RWPE2 (cell line): ENCODE results near the gene DOC2A.

Experiments used
- ATAC-seq: fragments of 200-7000 bp; cut with Tn5 transposase; 3 replicates; pipeline ENCODE4 v1.9.1; 2021; ENCODE audit warnings: low read depth
- DNase-seq: peaks from one replicate; pipeline ENCODE4 v3.0.0-alpha.2; 2020; ENCODE audit warnings: low spot score
- H3K27ac ChIP-seq: fragments of 450-650 bp; 2 replicates; pipeline ENCODE4 v1.5.1; 2017; ENCODE audit warnings: mild to moderate bottlenecking; ENCODE audit not compliant: poor library complexity, severe bottlenecking
- H3K27me3 ChIP-seq: fragments of 250-450 bp; sonication (Bioruptor Pico); 2 replicates; pipeline ENCODE4 v1.5.1; 2021; ENCODE audit warnings: mild to moderate bottlenecking, moderate library complexity; ENCODE audit not compliant: insufficient read depth, poor library complexity, severe bottlenecking
- H3K36me3 ChIP-seq: fragments of 250-450 bp; sonication (Bioruptor Pico); 2 replicates; pipeline ENCODE4 v1.5.1; 2020; ENCODE audit warnings: low read depth, mild to moderate bottlenecking, moderate library complexity
- H3K4me1 ChIP-seq: fragments of 250-450 bp; sonication (Bioruptor Pico); 2 replicates; pipeline ENCODE4 v1.5.1; 2021; ENCODE audit warnings: mild to moderate bottlenecking, moderate library complexity; ENCODE audit not compliant: insufficient read depth, poor library complexity, severe bottlenecking
- H3K4me3 ChIP-seq: fragments of 250-450 bp; sonication (Bioruptor Pico); 2 replicates; pipeline ENCODE4 v1.5.1; 2021; ENCODE audit warnings: mild to moderate bottlenecking, moderate library complexity; ENCODE audit not compliant: severe bottlenecking
- H3K9me3 ChIP-seq: fragments of 250-450 bp; sonication (Bioruptor Pico); 2 replicates; pipeline ENCODE4 v1.5.1; 2021; ENCODE audit warnings: mild to moderate bottlenecking, moderate library complexity; ENCODE audit not compliant: severe bottlenecking
- TF ChIP-seq, protein P1 (sequence below): fragments of 450-650 bp; IDR thresholded peaks from one replicate; pipeline ENCODE4 v1.5.1; 2017; ENCODE audit warnings: mild to moderate bottlenecking, moderate library complexity; ENCODE audit not compliant: poor library complexity, severe bottlenecking

Gene DOC2A

GRCh38 chr16:29984137-29984763 is 26.6 kb downstream of the DOC2A start:
- DNase-seq: peak; percentile 26

DNA sequence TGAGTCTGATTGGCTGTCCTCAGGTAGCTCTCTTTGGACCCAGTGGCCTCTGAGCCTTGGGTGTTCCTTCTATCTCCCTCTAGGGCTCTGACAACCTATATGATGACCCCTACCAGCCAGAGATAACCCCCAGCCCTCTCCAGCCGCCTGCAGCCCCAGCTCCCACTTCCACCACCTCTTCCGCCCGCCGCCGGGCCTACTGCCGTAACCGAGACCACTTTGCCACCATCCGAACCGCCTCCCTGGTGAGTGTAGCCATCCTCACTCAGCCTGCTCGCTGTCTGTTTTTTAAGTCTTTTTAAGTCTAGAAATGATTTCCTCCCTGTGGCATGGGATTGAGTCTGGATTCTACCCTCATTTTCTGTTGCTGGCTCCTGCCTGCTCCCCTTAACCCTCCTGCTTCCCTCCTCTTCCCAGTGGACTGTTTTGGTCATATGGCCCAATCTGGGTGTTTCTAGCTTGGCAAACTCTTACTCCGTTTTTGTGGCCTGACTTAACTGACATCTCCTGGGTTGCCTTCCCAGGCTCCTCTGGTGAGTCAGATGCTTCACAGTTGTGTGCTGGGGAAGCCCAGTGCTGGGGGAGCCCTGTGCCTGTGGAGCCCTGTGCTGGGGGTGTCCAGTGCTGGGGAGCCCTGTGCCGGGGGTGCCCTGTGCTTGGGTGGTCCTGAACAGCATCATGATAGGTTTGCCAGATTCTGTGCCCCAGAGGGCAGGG is 27.2 kb downstream of the DOC2A start:
- peak; percentile 35 for DNase-seq
- TF ChIP-seq, protein P1, sequence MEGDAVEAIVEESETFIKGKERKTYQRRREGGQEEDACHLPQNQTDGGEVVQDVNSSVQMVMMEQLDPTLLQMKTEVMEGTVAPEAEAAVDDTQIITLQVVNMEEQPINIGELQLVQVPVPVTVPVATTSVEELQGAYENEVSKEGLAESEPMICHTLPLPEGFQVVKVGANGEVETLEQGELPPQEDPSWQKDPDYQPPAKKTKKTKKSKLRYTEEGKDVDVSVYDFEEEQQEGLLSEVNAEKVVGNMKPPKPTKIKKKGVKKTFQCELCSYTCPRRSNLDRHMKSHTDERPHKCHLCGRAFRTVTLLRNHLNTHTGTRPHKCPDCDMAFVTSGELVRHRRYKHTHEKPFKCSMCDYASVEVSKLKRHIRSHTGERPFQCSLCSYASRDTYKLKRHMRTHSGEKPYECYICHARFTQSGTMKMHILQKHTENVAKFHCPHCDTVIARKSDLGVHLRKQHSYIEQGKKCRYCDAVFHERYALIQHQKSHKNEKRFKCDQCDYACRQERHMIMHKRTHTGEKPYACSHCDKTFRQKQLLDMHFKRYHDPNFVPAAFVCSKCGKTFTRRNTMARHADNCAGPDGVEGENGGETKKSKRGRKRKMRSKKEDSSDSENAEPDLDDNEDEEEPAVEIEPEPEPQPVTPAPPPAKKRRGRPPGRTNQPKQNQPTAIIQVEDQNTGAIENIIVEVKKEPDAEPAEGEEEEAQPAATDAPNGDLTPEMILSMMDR: no peak
- Histone ChIP-seq H3K4me3 (no peak overlapping the region), H3K9me3 (no peaks in the 10 kb centered on the region), H3K27me3 (no peaks in the 10 kb centered on the region), H3K4me1 (no peaks in the 10 kb centered on the region), H3K36me3 (peaks cover 93% of the 10 kb centered on the region), H3K27ac (no peak overlapping the region)
- no peak for ATAC-seq

More at GRCh38 chr16:29984137-29984763, 26.6 kb downstream of the DOC2A start:
- Histone ChIP-seq H3K4me1 (no peaks in the 10 kb centered on the region), H3K27ac (no peak overlapping the region), H3K9me3 (no peaks in the 10 kb centered on the region), H3K27me3 (no peaks in the 10 kb centered on the region), H3K4me3 (no peak overlapping the region), H3K36me3 (peaks cover 93% of the 10 kb centered on the region)
- TF ChIP-seq, protein P1: no peak
- ATAC-seq: no peak

DNA sequence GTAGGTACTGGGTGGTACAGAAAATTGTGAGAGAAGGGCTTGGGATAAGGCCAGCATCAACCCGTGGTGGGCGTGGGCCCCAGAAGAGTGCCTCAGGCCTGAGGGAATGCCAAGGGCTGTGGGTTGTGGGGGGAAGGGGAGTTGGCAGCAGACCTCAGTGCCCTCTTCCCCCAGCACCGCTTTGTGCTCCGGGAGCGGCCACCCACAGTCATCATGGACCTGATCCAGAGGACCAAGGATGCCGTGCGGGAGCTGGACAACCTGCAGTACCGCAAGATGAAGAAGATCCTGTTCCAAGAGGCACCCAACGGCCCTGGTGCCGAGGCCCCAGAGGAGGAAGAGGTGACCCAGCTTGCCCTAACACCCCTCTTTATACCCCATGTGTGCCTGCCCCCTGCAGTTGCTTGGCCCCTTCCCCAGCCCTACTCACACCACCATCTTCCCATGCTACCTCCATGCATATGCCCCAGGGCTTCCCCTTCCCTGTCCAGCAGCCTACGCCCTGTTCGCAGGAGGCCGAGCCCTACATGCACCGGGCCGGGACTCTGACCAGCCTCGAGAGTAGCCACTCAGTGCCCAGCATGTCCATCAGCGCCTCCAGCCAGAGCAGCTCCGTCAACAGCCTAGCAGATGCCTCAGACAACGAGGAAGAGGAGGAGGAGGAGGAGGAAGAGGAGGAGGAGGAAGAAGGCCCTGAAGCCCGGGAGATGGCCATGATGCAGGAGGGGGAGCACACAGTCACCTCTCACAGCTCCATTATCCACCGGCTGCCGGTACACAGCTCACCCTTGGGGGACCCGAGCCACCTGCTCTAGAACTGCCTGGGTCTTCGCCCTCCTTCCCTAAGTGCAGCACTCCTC is 28.0 kb downstream of the DOC2A start:
- no peaks in the 10 kb centered on the region for H3K9me3 ChIP-seq
- H3K4me3 ChIP-seq: no peak overlapping the region
- H3K27ac ChIP-seq: no peak overlapping the region
- H3K27me3 ChIP-seq: no peaks in the 10 kb centered on the region
- peaks cover 94% of the 10 kb centered on the region for H3K36me3 ChIP-seq
- DNase-seq (peak; percentile 54), ATAC-seq (no peak)
- H3K4me1 ChIP-seq: no peaks in the 10 kb centered on the region
- TF ChIP-seq, protein P1: no peak

DNA sequence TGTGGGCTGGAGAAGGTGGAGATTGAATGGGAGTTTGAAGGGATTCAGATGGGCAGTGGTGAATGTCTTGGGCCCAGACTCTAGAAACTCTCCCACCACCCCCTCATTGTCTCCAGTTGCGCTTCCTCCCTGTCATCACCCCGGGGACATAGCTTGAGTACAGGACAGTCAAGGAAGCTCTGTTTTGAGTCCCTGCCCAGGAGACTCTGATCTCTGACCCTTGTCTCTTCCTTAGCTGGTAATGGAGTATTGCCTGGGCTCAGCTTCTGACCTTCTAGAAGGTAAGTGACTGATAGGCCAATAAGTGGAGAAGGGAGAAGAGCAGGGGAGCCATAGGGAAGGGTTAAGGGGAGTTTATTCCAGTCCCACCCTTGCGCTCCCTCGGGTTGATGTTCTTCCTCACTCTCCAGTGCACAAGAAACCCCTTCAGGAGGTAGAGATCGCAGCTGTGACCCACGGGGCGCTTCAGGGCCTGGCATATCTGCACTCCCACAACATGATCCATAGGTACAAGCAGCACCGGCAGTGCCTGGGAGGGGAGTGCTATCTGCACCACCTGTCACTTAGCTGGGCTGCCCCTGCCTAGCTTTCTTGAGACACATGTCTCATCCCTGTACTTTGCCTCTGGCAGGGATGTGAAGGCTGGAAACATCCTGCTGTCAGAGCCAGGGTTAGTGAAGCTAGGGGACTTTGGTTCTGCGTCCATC is 32.1 kb downstream of the DOC2A start:
- H3K4me3 ChIP-seq: no peak overlapping the region
- H3K27ac ChIP-seq: no peak overlapping the region
- TF ChIP-seq, protein P1: no peak
- H3K9me3 ChIP-seq: no peaks in the 10 kb centered on the region
- peaks cover 11% of the 10 kb centered on the region for H3K4me1 ChIP-seq
- DNase-seq: peak; percentile 51
- H3K27me3 ChIP-seq: no peaks in the 10 kb centered on the region
- peaks cover 74% of the 10 kb centered on the region for H3K36me3 ChIP-seq
- ATAC-seq: no peak
